GM19023 (cell line): ENCODE data around the gene SCN5A.

Experiments
- ATAC-seq: cut with Tn5 transposase; IDR thresholded peaks from one replicate; pipeline ENCODE4 v1.9.1; 2021; ENCODE audit warnings: mild to moderate bottlenecking, moderate library complexity; ENCODE audit not compliant: unreplicated experiment

Gene SCN5A

DNA sequence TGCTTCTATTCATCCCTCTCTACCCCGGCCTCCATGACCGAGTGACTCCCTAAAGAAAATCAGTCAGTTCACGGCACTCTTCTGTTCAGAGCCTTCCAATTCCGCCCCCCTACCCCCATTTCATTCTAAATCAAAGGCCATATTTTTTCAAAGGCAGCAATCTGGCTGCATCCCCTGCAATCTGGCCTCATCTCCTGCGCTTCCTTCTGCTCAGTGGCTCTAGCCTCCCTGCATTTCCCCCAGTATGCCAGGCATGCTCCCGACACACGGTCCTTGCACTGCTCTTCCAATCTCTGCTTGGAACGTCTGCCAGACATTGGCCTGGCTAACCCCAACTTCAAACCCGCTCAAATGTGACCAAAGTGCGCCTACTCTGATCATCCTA is 85.6 kb downstream of the SCN5A start:
- ATAC-seq = no peak

DNA sequence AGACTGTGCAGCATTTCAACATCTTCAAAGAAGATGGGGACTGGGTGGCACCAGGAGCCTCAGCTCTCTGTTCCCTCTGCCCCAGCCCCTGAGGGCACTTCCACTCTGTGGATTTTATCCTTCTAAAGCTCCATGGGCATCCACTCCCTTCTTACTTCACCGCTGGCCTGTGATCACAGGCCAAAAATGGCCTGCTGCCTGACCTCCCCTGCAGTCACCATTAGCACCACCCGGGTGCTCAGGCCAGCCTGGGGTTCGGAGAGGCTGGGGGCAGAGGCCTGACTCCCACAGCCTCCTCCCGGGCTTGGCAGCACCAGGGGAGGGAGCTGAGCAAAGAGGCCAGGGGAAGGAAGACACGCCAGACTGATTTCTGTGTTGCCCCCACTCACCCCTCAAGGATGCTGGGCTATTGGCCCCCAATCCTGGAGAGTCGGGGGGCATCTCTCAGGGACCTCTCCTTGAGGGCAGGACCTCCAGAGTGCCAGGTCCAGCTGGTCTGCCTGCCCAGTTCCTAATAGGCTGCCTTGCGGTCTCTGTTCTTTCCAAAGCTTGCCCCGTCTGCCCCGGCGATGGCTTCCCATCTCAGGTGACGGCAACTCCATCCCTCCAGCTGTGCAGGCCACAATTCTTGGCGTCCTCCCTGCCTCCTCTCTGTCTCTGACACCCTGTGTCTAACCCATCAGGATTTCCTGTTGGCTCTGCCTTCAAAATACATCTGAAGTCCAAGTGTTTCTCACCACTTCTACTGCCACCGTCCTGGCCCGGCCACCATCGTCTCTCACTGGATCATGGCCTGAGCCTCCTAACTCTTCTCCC is 86.2 kb downstream of the SCN5A start:
- ATAC-seq = no peak

DNA sequence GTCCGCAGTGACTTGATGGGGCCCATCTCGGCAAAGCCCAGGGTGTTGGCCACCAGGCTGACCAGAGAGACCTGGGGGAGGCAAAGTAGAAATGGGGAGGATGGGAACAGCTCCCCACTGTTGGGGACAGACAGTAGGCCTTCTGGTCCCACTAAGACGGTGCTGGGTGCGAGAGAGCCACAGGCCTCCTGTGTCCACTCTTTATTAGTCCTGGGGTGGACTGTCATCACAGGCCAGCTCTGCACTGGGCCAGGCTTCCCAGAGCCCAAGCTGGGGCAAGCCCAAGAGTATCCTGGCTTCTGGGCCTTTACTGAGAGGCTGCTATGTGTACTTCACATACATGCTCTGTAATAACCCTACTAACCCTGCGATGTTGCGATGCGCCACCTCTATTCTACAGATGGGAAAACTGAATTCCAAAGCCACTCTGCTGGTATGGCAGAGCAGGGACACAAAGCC is 87.0 kb downstream of the SCN5A start:
- no peak for ATAC-seq

DNA sequence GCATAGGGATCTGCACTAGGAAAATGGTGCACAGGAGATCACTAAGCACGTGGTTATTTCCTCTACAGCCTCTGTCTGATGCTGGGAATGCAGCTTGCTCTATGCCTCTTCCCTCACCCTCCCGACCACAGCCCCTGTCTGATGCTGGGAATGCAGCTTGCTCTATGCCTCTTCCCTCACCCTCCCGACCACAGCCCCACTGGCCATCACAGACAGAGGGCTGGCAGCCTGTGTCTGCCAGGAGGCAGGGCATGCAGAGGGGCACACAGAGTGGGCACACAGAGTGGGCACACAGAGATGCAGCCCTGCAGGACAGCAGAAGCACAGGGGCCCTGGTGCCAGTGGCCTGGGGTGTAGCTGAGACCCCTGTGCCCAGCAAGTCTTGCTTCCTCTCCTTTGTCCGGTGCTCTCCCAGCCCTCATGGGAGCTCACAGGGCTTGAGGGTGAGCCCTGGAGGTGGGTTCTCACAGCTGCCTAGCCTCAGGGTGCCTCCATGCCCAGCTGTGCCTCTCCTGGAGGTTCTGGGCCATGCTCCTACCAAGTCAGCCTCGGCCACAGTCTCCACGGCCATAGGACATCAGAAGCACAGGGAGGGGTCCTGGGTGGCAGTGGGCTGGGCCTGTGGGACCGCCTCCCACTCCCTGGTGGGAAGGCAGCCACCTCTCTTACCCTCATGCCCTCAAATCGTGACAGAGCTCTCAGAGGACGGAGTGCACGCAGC is 87.6 kb downstream of the SCN5A start:
- ATAC-seq = no peak

DNA sequence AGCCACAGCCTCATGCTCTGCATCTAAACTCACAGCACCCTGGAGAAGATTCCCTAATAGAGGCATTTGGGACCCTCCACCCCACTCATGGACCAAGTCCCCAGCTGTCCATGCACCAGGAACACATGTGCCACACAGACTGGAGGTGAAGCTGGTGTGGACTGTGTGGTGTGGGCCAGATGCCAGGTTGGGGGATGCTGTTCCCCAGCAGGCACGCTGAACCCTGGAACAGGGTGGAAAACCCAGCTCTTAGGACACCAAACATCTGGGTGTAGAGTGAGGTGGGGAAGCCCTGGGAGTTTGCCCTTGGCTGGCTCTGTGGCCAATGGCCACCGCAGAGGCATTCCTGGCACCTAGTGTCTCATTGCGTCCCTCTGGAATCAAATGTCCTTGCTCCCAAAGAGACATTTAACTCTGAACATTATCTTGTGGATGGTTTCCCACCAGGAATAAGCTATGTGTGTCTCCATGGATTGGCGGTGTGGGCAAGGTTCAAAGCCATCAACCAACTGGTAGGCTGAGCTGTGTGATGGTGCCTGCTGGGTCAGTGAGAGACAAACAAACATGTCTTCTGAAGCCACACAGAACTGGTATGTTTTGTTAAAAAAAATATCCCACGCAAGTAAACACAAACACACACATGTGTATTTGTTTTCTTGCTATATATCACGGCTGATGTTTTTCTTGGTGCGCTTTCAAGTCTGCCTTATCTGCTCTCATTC is 88.3 kb downstream of the SCN5A start:
- no peak for ATAC-seq

DNA sequence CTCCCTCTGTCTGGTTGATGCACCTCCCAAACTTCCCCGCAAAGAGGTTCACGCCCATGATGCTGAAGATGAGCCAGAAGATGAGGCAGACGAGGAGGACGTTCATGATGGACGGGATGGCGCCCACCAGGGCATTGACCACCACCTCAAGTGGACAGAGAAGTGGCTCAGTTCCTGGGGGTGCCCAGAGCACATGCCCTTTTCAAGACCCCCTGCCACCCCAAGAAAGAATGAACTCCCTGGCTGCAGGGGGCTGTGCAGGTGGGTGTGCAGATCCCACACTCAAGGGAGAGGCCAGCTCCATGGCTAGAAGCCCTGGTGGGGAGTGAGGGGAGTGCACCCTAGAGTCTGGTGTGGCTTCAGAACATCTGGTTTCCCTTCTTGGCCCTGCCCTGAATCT is 89.2 kb downstream of the SCN5A start:
- ATAC-seq = no peak

DNA sequence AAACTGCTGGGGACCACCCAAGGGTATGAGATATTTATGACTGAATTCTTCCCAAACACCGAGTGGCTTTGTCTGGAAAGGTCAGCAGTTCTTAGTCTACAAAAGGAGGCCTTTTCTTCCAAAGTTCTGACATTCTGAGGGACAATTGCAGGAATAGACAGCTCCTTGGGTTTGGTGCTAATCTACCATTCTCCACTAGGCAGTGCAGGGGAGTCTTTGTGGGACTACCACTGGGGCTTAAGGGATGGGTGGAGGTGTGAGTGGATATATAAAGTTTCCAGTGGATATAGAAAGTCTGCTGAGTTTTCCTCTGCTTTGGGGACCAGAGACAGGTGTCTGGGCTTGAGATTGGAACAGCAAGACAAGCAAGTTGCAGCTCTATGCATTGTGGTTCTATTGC is 90.6 kb downstream of the SCN5A start:
- ATAC-seq = no peak

DNA sequence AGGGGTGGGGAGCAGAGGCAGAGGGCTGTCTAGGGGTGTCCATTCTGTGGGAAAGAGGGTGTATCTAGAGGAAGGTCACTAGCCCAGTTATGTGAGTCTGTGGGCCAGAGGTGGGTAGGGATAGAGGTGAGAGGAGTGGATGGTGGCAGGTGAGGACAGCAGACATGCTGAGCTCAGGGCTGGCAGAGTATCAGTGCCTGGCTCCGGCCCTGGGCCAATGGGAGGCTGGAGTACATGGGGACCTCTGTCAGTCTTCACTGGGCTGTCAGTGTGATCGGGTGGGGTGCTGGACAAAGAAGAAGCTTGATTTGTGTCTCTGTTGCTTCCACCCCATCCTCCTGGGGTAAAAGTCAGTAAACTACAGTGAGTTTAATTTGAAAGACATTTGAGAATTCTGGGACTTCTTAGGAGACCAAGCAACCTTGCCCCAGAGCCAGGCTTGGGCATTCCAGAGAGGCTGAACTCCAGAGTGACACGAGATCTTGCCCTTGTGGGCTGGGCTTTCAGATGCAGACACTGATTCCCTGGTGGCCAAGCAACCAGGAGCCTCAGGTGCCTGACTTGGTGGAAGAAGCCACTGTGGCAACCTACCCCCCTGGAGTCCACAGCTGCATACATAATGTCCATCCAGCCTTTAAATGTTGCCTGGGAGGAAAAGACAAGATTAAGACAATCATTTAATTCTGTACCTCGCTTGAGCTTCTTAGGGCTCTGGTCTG is 92.7 kb downstream of the SCN5A start:
- ATAC-seq = no peak

DNA sequence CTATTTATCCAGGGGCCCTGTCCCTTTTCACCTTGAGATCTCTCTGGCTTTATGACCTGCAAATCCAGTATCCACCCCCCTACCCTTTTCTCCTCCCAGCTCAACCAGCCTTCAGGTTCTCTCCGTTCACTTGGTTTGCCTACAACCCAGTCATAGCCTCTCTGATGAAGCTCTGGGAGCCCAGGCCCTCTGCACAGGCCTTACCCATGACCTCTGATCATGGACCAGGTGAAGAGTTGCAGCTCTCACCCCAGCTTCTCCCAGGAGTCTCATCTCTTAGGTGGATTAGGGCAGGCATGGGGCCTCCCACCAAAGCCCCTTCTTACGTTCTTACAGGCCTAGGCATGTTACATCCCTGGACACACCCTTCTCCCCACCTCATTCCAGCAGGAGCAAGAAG is 93.6 kb downstream of the SCN5A start:
- ATAC-seq = no peak

DNA sequence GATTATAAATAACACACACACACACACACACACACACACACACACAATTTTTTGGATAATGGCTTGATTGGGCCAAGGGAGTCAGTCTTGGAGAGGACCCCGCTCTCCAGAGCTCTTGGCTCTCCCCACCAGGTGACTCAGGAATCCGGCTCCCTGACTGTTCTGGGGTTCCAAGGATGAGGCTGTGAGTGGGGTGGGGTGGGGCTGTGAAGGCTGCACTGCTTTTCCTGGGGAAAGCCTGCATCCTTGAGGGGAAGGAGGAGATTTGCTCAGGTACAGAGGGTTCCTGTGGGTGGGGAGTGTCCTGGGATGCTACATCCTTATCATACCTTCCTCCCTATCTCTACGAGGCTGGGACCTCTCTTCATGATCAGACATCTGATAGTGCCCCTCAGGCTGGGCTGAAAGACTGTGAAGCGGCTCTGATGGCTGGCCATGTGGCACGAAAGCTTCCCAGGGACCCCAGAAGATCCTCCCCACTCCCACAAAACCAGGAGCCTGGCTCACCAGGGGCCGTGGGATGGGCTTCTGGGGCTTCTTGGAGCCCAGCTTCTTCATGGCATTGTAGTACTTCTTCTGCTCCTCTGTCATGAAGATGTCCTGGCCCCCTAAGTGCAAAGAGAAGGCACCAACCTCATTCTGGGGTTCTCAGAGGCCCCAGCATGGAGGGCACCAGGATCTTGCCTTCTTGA is 94.2 kb downstream of the SCN5A start:
- ATAC-seq = no peak

DNA sequence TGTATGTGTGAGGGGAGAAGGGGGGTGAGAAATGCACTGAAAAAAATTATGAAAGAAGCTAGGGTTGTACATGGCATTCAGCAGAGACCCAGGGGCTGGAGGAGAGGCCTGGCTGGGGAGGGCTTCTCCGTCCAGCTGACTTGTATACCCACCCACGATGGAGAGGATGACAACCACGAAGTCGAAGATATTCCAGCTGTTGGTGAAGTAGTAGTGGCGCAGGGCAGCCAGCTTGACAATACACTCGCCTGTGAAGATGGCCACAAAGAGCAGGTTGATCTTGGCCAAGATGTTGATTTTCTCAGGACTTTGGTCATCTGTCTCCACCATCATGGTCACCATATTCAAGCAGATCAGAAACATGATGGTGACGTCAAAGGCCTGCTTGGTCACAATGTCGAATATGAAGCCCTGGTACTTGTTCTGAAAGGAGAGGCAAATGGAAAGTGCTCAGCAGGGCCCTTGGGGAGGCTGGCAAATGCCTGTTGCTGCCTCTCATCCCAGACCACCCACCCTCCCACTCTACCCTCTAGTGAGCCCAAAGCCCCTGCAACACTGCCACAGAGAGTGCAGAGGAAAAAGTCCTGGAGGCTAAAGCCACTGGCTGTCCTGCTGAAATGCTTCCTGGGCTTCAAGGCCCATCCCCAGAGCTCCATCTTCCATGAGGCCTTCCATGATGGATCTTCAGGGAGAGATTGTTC is 95.2 kb downstream of the SCN5A start:
- ATAC-seq = no peak

DNA sequence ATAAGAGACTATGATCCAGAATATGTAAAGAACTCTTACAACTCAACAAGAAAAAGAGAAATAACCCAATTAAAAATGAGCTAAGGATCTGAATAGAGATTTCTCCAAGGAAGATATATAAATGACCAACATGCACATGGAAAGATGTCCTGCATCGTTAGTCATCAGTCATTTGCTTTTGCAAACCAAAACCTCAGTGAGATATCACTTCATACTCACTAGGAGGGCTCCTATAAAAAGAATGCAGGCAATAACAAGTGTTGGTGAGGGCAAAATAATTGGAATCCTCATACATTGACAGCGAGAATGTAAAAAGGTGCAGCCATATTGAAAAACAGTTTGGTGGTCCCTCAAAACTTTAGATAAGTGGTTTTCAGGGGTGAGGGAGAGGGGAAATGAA is 96.4 kb downstream of the SCN5A start:
- no peak for ATAC-seq

DNA sequence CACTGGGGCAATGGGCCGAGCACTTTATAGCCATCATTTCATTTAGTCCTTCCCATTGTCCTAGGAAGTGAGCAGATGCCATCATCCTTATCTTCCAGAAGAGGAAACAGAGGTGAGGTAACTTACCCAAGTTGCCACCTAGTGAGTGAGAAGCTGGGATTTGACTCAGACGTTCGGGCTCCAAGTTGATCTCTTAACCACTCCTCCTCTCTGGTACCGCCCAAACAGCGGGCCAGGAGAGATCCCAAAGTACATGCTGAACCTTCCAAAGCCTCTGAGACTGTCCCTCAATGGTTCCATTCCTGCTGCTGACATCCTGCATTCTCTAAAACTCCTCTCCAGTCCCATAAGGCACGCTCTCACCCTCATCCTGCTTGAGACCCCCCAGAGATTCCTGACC is 97.1 kb downstream of the SCN5A start:
- no peak for ATAC-seq

DNA sequence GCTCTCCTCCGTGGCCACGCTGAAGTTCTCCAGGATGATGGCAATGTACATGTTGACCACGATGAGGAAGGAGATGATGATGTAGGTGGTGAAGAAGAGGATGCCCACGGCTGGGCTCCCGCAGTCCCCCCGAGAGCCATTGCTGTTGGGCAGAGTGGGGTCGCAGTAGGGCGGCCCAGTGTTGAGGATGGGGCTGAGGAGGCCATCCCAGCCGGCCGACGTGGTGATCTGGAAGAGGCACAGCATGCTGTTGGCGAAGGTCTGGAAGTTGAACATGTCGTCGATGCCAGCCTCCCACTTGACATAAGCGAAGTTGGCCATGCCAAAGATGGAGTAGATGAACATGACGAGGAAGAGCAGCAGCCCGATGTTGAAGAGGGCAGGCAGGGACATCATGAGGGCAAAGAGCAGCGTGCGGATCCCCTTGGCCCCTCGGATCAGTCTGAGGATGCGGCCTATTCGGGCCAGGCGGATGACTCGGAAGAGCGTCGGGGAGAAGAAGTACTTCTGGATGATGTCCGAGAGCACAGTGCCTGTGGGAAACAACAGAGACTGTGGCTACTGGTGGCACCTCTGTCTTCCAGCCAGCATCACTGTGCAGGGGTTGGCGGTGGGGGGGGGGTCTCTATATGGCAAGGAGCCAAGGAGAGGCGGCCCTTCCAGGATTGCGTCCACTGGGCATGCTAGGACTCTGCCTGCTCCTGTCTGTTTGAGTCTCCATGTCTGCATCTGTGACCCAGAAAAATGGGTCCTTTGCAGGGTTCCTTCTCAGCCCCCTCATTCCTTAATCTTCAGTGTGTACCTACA is 98.3 kb downstream of the SCN5A start:
- ATAC-seq = no peak

DNA sequence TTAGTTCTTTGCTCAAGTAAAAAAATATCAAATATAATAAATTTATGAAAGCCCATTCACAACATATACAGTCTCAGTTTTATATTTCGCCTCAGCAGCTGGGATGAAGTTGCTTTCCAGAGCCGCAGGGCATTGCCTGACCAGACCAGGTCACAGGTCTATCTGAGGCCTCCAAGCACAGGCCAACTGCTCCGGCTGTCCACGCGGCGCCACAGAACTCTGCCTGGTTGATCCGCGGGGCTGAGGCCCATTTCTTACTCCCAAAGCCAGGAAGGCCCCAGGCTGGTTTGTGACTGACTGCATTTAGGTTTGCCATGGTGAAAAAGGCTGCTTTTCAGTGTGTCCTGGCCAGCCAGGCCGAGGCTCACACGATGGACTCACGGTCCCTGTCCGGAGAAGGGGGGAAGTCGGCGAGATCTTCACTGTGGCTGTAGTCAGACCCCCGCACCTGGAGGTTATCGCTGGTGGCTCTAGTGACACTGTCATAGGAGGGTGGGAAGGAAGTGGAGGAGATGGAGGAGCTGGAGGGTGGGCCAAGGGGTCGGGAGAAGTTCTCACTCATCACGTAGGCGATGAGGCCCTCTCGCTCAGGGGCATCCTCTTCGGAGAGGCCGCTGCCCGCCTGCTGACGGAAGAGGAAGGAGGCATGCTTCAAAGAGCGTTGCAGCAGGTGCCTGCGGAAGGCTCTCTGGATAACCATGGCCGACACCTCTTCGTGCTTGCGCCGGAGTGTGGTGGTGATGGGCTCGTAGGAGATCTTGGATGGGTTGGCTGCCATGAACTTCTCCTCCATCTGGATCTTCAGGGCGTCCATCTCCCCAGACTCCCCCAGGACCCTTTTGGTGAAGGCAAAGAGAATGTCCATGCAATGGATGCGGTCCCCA is 99.3 kb downstream of the SCN5A start:
- no peak for ATAC-seq

DNA sequence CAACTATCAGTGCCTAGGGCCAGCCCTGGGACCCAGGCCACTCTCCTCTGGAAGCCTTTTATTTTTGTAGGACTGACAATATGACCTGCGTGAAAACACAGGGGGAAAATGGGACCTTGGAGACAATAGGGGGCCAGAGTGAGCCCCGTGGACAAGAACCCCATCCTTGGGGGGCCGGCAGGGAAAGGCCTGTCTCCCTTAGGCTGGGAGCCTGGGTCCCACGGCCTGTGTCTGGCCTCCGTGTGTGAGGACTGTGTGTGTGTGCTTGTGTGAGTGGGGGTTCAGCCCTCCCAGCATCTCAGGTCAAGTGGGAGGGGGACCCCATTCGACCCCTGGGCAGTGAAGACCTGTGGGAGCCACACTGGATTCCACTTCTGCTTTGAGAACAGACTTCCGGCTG is 100.0 kb downstream of the SCN5A start:
- ATAC-seq = no peak

DNA sequence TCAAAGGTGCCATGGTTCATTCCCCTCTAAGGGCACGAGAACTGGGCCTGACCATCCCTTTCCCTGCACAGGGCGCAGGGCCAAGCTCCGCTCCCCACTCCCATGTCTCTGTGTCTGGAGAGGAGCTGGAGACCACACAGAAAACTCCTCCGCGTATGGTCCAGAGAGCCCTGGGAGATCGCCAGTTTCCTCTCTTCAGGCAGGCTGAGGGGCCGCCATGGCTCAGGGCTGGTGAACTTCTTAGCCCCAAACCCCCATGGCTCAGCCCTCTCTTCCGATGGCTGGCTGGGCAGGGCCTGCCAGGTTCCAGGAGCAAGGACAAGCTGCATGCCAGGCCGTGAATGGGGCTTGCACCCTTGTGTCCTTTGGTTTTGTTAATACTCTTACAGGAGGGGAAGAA is 100.4 kb downstream of the SCN5A start:
- no peak for ATAC-seq
